ENCODE data around the gene SLC38A10. TPM values are rescaled to one million over a fixed set of nuclear protein-coding genes. Genes with fewer than 3 reads are reported as not detected.

Gene SLC38A10
- total and polyA plus RNA-seq, 7 experiments from 2014 or later = 45.0 to 122 (median 84.8) TPM

- no peak for DNase-seq
Observed at GRCh38 chr17:81221842-81222619, 73.1 kb downstream of the SLC38A10 start.

DNA sequence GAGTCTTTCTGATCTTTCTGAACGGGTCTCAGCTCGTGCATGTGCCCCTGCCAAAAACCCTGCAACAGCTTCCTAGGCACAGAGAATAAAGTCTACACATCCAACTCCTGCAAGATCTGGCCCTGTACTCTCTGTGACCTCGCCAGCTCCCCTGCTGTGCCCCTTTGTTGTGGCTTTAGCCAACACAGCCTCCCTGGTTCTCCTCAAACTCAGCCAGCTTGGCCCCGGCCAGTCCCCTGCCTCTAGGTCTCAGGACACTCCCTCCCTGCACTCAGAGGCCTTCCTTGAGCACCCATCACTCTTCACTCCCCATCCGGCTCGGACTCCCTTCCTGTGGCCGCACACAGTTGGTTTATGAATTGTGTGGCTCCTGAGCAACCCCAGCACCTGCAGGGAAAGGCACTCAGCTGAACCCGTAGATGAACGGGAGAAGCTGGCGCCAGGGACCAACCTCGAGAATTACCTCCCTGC, 73.7 kb downstream of the SLC38A10 start:
- Mint-ChIP-seq H3K4me3 (peak overlapping the region; percentile 47 to 87 (median 80)), H3K36me3 (peaks cover 0 to 12% (median 4%) of the 10 kb centered on the region in 5 donors), H3K27me3 (peaks cover 0 to 8% (median 0%) of the 10 kb centered on the region in 5 donors), H3K27ac (no peak overlapping the region), H3K4me1 (peaks cover 8 to 18% (median 13%) of the 10 kb centered on the region in 7 donors), H3K9me3 (no peaks in the 10 kb centered on the region)
- ATAC-seq (no peak), DNase-seq (no peak)
- Histone ChIP-seq H3K36me3 (ENCODE audit: control insufficient read depth in 2 of 3, insufficient read depth in 3 of 3, low read length in 3 of 3) (peaks cover 0 to 6% (median 0%) of the 10 kb centered on the region in 3 experiments), H3K27ac (ENCODE audit: low read depth, low read length) (no peak overlapping the region), H3K27me3 (ENCODE audit: control insufficient read depth in 2 of 2, insufficient read depth in 2 of 2, low read length in 2 of 2) (no peaks in the 10 kb centered on the region), H3K4me3 (ENCODE audit: low read length) (no peak overlapping the region), H3K9me3 (ENCODE audit: control insufficient read depth in 2 of 3, low read length in 3 of 3) (no peaks in the 10 kb centered on the region), H3K4me1 (ENCODE audit: control insufficient read depth in 2 of 2, insufficient read depth in 2 of 2, low read length in 2 of 2) (peaks cover 11 to 19% of the 10 kb centered on the region in 2 donors)
- ChIA-PET POLR2A (interaction anchor here (1.5 kb wide), 1 partner anchor 17 kb away, joined by 7 read pairs; the partner anchor contains the start of genes NDUFAF8 and TEPSIN), CTCF (no interaction called here)
- intact Hi-C loops (cut with micrococcal nuclease) = loop anchor here (5.0 to 10.0 kb wide), 3 partner anchors 957 to 1184 kb away; partner anchors contain the start of genes CCDC40 (in 1 of the 2), EIF4A3 (in 1 of the 2), RNF213 (in 1 of the 2) and TBC1D16 (in 1 of the 2)

More at GRCh38 chr17:81221842-81222619, 73.1 kb downstream of the SLC38A10 start:
- peaks cover 0 to 8% (median 0%) of the 10 kb centered on the region in 5 donors for H3K27me3 Mint-ChIP-seq
- POLR2A ChIA-PET = interaction anchor here (0.6 to 1.5 kb wide), 6 partner anchors 13 to 952 kb away, joined by 3 to 24 read pairs (median 4); partner anchors contain the start of genes ACTG1, ARL16, HGS and NDUFAF8
- H3K9me3 Mint-ChIP-seq = no peaks in the 10 kb centered on the region
- no peaks in the 10 kb centered on the region for H3K9me3 ChIP-seq (ENCODE audit: control insufficient read depth in 2 of 3, low read length in 3 of 3)
- H3K4me3 ChIP-seq (ENCODE audit: low read length) = peak overlapping the region; percentile 60
- peaks cover 0 to 8% (median 2%) of the 10 kb centered on the region in 5 donors for H3K36me3 Mint-ChIP-seq
- peaks cover 11 to 19% of the 10 kb centered on the region in 2 donors for H3K4me1 ChIP-seq (ENCODE audit: control insufficient read depth in 2 of 2, insufficient read depth in 2 of 2, low read length in 2 of 2)
- H3K36me3 ChIP-seq (ENCODE audit: control insufficient read depth in 2 of 3, insufficient read depth in 3 of 3, low read length in 3 of 3) = peaks cover 0 to 6% (median 0%) of the 10 kb centered on the region in 3 experiments
- H3K27ac Mint-ChIP-seq = no peak overlapping the region
- CTCF ChIA-PET = no interaction called here
- peak overlapping the region in 9 of 10 donors; percentile 55 to 87 (median 81) for H3K4me3 Mint-ChIP-seq
- intact Hi-C loops (cut with micrococcal nuclease) = loop anchor here (2.0 to 10.0 kb wide), 6 partner anchors 73 to 1185 kb away; partner anchors contain the start of genes RNF213 (in 2 of the 2), CCDC40 (in 1 of the 2), EIF4A3 (in 1 of the 2) and RPTOR (in 1 of the 2)
- peak overlapping the region; percentile 68 for H3K27ac ChIP-seq (ENCODE audit: low read depth, low read length)
- ATAC-seq = no peak
- no peaks in the 10 kb centered on the region for H3K27me3 ChIP-seq (ENCODE audit: control insufficient read depth in 2 of 2, insufficient read depth in 2 of 2, low read length in 2 of 2)
- H3K4me1 Mint-ChIP-seq = peaks cover 8 to 18% (median 13%) of the 10 kb centered on the region in 7 donors

DNA sequence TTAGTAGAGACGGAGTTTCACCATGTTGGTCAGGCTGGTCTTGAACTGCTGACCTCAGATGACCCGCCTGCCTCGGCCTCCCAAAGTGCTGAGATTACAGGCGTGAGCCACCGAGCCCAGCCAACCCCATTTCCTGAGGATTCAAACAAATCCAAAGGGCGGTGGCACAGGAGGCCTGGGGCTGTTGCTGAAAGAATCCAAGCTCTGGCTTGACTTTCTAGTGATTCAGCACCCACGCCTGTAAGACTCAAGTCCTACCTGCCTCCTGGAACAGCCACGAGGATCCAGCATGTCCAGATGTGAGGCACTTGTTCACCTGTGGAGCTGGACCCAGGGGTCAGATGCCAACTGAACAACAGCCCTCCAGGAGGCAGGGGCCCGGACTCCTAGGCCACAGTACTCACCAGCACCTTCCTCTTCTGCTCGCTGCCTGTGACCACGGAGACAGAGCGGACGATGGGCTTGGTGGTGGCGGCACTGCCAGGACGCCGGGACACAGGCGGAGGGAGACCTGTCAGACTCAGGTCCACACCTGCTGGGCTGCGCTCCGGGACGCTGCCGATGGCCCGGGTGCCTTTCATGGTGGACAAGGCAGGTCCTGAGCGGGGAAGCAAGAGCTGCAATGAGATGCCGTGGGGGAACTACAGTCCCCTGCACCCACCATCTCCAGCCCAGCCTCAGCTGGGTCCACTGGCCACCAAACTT, 75.5 kb downstream of the SLC38A10 start:
- DNase-seq (no peak), ATAC-seq (no peak)
- H3K4me3 ChIP-seq (ENCODE audit: low read length) = no peak overlapping the region
- peaks cover 0 to 6% (median 0%) of the 10 kb centered on the region in 3 experiments for H3K36me3 ChIP-seq (ENCODE audit: control insufficient read depth in 2 of 3, insufficient read depth in 3 of 3, low read length in 3 of 3)
- Mint-ChIP-seq H3K4me3 (peak overlapping the region in 1 of 10 donors; percentile 43), H3K36me3 (peaks cover 0 to 12% (median 4%) of the 10 kb centered on the region in 5 donors), H3K4me1 (peaks cover 8 to 18% (median 12%) of the 10 kb centered on the region in 7 donors), H3K27me3 (peaks cover 0 to 3% (median 0%) of the 10 kb centered on the region in 5 donors), H3K27ac (no peak overlapping the region), H3K9me3 (no peaks in the 10 kb centered on the region)
- peaks cover 11 to 19% of the 10 kb centered on the region in 2 donors for H3K4me1 ChIP-seq (ENCODE audit: control insufficient read depth in 2 of 2, insufficient read depth in 2 of 2, low read length in 2 of 2)
- ChIA-PET POLR2A (no interaction called here), CTCF (no interaction called here)
- intact Hi-C loops (cut with micrococcal nuclease) = loop anchor here (5.0 to 10.0 kb wide), 3 partner anchors 955 to 1182 kb away; partner anchors contain the start of genes CCDC40 (in 1 of the 2), EIF4A3 (in 1 of the 2), RNF213 (in 1 of the 2) and TBC1D16 (in 1 of the 2)
- H3K9me3 ChIP-seq (ENCODE audit: control insufficient read depth in 2 of 3, low read length in 3 of 3) = no peaks in the 10 kb centered on the region
- H3K27me3 ChIP-seq (ENCODE audit: control insufficient read depth in 2 of 2, insufficient read depth in 2 of 2, low read length in 2 of 2) = no peaks in the 10 kb centered on the region
- H3K27ac ChIP-seq (ENCODE audit: low read depth, low read length) = no peak overlapping the region

- Histone ChIP-seq H3K4me3 (ENCODE audit: low read length) (no peak overlapping the region), H3K9me3 (ENCODE audit: control insufficient read depth in 2 of 3, low read length in 3 of 3) (no peaks in the 10 kb centered on the region), H3K27ac (ENCODE audit: low read depth, low read length) (no peak overlapping the region), H3K27me3 (ENCODE audit: control insufficient read depth in 2 of 2, insufficient read depth in 2 of 2, low read length in 2 of 2) (no peaks in the 10 kb centered on the region), H3K36me3 (ENCODE audit: control insufficient read depth in 2 of 3, insufficient read depth in 3 of 3, low read length in 3 of 3) (peaks cover 0 to 6% (median 0%) of the 10 kb centered on the region in 3 experiments), H3K4me1 (ENCODE audit: control insufficient read depth in 2 of 2, insufficient read depth in 2 of 2, low read length in 2 of 2) (peaks cover 11 to 19% of the 10 kb centered on the region in 2 donors)
- ChIA-PET CTCF (no interaction called here), POLR2A (no interaction called here)
- Mint-ChIP-seq H3K4me3 (no peak overlapping the region), H3K9me3 (no peaks in the 10 kb centered on the region), H3K36me3 (peaks cover 0 to 12% (median 4%) of the 10 kb centered on the region in 5 donors), H3K27me3 (peaks cover 0 to 3% (median 0%) of the 10 kb centered on the region in 5 donors), H3K4me1 (peaks cover 8 to 18% (median 12%) of the 10 kb centered on the region in 7 donors), H3K27ac (no peak overlapping the region)
- no peak for DNase-seq
- intact Hi-C loops (cut with micrococcal nuclease) = no loop called here
- ATAC-seq = no peak
Observed at GRCh38 chr17:81218991-81219390, 76.1 kb downstream of the SLC38A10 start.

DNA sequence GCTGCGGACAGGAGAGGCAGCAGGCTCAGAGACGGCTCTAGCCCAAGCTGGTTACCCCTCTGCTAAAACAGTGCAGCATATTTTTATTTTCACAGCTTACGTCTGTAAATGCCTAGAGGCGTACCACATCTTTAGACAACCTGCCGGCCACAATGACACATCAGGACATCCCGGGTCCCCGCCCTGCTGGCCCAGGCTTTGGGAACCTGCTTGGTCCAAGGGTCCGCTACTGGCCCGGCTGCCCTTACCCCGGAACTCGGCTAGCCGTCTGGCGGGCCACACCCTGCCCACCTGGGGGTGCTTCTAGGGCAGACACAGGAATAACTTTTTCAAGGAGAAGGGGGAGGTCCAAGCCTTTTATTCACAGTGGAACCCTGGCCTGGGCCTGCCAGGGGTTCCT, 76.6 kb downstream of the SLC38A10 start:
- intact Hi-C loops (cut with micrococcal nuclease) = no loop called here
- Histone ChIP-seq H3K36me3 (ENCODE audit: control insufficient read depth in 2 of 3, insufficient read depth in 3 of 3, low read length in 3 of 3) (peaks cover 0 to 6% (median 0%) of the 10 kb centered on the region in 3 experiments), H3K27ac (ENCODE audit: low read depth, low read length) (no peak overlapping the region), H3K27me3 (ENCODE audit: control insufficient read depth in 2 of 2, insufficient read depth in 2 of 2, low read length in 2 of 2) (no peaks in the 10 kb centered on the region), H3K9me3 (ENCODE audit: control insufficient read depth in 2 of 3, low read length in 3 of 3) (no peaks in the 10 kb centered on the region), H3K4me1 (ENCODE audit: control insufficient read depth in 2 of 2, insufficient read depth in 2 of 2, low read length in 2 of 2) (peaks cover 9 to 15% of the 10 kb centered on the region in 2 donors), H3K4me3 (ENCODE audit: low read length) (no peak overlapping the region)
- no peak overlapping the region for H3K27ac Mint-ChIP-seq
- ATAC-seq (no peak), DNase-seq (no peak)
- CTCF ChIA-PET = no interaction called here
- H3K27me3 Mint-ChIP-seq = no peaks in the 10 kb centered on the region
- POLR2A ChIA-PET = no interaction called here
- H3K4me3 Mint-ChIP-seq = no peak overlapping the region
- peaks cover 3 to 12% (median 6%) of the 10 kb centered on the region in 7 donors for H3K4me1 Mint-ChIP-seq
- no peaks in the 10 kb centered on the region for H3K9me3 Mint-ChIP-seq
- H3K36me3 Mint-ChIP-seq = peaks cover 0 to 12% (median 4%) of the 10 kb centered on the region in 5 donors

DNA sequence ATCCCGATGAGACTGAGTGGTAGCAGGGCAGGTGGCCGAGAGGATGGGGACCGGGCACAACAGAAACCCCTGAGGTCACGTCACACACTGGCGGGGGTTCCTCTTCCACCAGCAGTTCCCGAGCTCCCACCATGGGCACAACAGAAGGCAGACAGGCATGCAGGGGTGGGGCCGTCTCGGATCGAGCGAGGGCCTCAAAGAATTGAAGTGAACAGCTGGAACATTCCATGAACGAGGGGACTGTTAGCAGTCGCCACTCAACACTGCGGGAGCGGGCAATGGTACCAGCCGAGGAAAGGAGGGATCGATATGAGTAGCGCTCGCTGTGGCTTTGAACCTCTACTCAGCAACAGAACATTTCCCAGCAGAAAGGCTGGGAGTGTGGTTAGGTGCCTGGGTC, 77.6 kb downstream of the SLC38A10 start:
- Histone ChIP-seq H3K4me3 (ENCODE audit: low read length) (no peak overlapping the region), H3K36me3 (ENCODE audit: control insufficient read depth in 2 of 3, insufficient read depth in 3 of 3, low read length in 3 of 3) (peaks cover 0 to 6% (median 0%) of the 10 kb centered on the region in 3 experiments), H3K27ac (ENCODE audit: low read depth, low read length) (no peak overlapping the region), H3K4me1 (ENCODE audit: control insufficient read depth in 2 of 2, insufficient read depth in 2 of 2, low read length in 2 of 2) (peaks cover 6 to 13% of the 10 kb centered on the region in 2 donors), H3K9me3 (ENCODE audit: control insufficient read depth in 2 of 3, low read length in 3 of 3) (no peaks in the 10 kb centered on the region), H3K27me3 (ENCODE audit: control insufficient read depth in 2 of 2, insufficient read depth in 2 of 2, low read length in 2 of 2) (no peaks in the 10 kb centered on the region)
- Mint-ChIP-seq H3K9me3 (no peaks in the 10 kb centered on the region), H3K4me1 (peaks cover 4 to 10% (median 5%) of the 10 kb centered on the region in 7 donors), H3K27me3 (no peaks in the 10 kb centered on the region), H3K36me3 (peaks cover 0 to 12% (median 4%) of the 10 kb centered on the region in 5 donors), H3K4me3 (no peak overlapping the region), H3K27ac (no peak overlapping the region)
- DNase-seq = no peak
- ChIA-PET POLR2A (interaction anchor here (0.6 kb wide), 1 partner anchor 720 kb away, joined by 3 read pairs; the partner anchor contains the start of gene PYCR1), CTCF (no interaction called here)
- ATAC-seq = no peak
- intact Hi-C loops (cut with micrococcal nuclease) = no loop called here

Measured in naive thymus-derived CD4-positive, alpha-beta T cell (primary cell).